ENCODE measurements around the gene ZNF407. TPM values are rescaled to one million over a fixed set of nuclear protein-coding genes. Genes with fewer than 3 reads are reported as not detected.

Gene ZNF407
- total RNA-seq, 5 donors from 2014 or later (not counting 1 experiment from before 2014, with no cell fraction given): 22.9 to 37.4 (median 24.4) TPM

DNA sequence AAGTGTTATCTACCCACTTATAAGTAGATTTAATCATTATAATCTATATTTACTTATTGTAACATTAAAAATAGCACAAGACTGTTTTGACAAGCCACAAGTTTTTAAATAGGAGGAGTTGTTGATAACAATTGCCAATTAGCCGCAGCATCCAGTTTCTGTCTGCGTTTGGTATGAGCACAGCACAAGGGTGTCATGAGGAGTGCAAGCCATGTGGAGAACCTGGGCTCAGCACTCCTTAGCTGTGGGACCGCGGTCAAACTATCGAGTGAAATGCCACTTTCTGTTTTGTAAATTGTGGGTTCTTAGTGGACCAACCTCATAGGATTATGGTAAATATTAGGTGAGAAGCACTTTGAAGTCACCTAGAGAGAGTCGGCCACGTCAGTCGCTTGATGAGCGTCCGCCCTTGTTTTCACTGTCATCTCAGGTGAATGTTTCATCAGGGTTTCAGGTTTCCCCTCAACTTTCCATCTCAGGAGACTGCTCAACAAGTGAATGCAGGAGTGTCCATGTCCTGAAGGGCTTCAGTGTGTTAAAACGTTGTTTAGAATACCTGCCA, 294.5 kb downstream of the ZNF407 start:
- H3K4me1 Mint-ChIP-seq: peaks cover 6 to 9% (median 7%) of the 10 kb centered on the region in 3 donors
- ATAC-seq (replicated peaks in 1 of 4): no peak
- 95% methylated on average over 10 of the region's 11 CpGs for WGBS (ENCODE audit: insufficient coverage)

DNA sequence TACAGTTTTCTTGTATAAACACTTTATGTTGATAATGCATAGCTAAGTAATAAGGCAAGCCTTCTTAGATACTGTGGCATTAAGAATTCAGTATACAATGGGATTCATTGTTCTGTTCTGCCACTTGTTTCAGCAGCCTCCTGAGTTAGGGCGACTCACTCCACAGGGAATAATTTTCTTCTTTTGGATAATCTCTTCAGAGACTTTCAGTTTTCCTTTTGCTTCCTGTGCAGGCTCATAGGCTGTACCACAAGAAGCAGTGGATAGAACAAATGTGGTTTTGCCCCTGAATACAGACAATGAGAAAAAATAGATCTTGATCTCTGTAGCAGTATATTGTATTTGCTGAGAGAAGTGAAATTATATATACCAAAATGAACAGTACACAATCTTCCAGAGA, 298.0 kb downstream of the ZNF407 start:
- POLR2A ChIA-PET: no interaction called here
- ATAC-seq (replicated peaks in 1 of 4): no peak
- no peak overlapping the region for H3K4me3 Mint-ChIP-seq
- no peak for DNase-seq
- no peaks in the 10 kb centered on the region for H3K9me3 Mint-ChIP-seq
- Histone ChIP-seq H3K27me3 (replicated peaks in 1 of 2; ENCODE audit: control insufficient read depth in 2 of 2, extremely low read depth in 1 of 2, insufficient read depth in 2 of 2, low read length in 1 of 2) (no peaks in the 10 kb centered on the region), H3K36me3 (ENCODE audit: control insufficient read depth in 2 of 2, extremely low read depth in 1 of 2, insufficient read depth in 1 of 2, low read length in 1 of 2) (peaks cover 0 to 7% of the 10 kb centered on the region in 2 donors), H3K4me3 (ENCODE audit: control insufficient read depth in 1 of 2, extremely low read depth in 1 of 2, low read length in 1 of 2) (no peak overlapping the region), H3K9me3 (no peaks in the 10 kb centered on the region), H3K4me1 (ENCODE audit: control insufficient read depth in 1 of 2, extremely low read depth in 1 of 2, insufficient read depth in 2 of 2, low read length in 2 of 2) (no peaks in the 10 kb centered on the region), H3K27ac (ENCODE audit: low read length) (no peak overlapping the region)
- H3K27ac Mint-ChIP-seq: no peak overlapping the region
- no CpG with 5 or more reads among the region's 1 CpG for WGBS (ENCODE audit: insufficient coverage)
- CTCF ChIA-PET: interaction anchor here (0.5 to 1.7 kb wide), 2 partner anchors 146 to 579 kb away, joined by 3 to 5 read pairs; no protein-coding TSS in a partner anchor
- H3K36me3 Mint-ChIP-seq: peaks cover 19% of the 10 kb centered on the region
- peaks cover 6 to 9% (median 7%) of the 10 kb centered on the region in 3 donors for H3K4me1 Mint-ChIP-seq
- no peaks in the 10 kb centered on the region for H3K27me3 Mint-ChIP-seq

More for the DNA sequence above, 294.5 kb downstream of the ZNF407 start:
- Histone ChIP-seq H3K36me3 (ENCODE audit: control insufficient read depth in 2 of 2, extremely low read depth in 1 of 2, insufficient read depth in 1 of 2, low read length in 1 of 2) (peaks cover 0 to 17% of the 10 kb centered on the region in 2 donors), H3K9me3 (no peaks in the 10 kb centered on the region), H3K4me1 (ENCODE audit: control insufficient read depth in 1 of 2, extremely low read depth in 1 of 2, insufficient read depth in 2 of 2, low read length in 2 of 2) (no peaks in the 10 kb centered on the region), H3K4me3 (ENCODE audit: control insufficient read depth in 1 of 2, extremely low read depth in 1 of 2, low read length in 1 of 2) (no peak overlapping the region), H3K27ac (ENCODE audit: low read length) (no peak overlapping the region), H3K27me3 (replicated peaks in 1 of 2; ENCODE audit: control insufficient read depth in 2 of 2, extremely low read depth in 1 of 2, insufficient read depth in 2 of 2, low read length in 1 of 2) (no peaks in the 10 kb centered on the region)
- CTCF ChIA-PET: no interaction called here
- DNase-seq: no peak
- Mint-ChIP-seq H3K36me3 (peaks cover 31% of the 10 kb centered on the region), H3K27me3 (no peaks in the 10 kb centered on the region), H3K27ac (no peak overlapping the region), H3K4me3 (no peak overlapping the region), H3K9me3 (no peaks in the 10 kb centered on the region)
- POLR2A ChIA-PET: no interaction called here

DNA sequence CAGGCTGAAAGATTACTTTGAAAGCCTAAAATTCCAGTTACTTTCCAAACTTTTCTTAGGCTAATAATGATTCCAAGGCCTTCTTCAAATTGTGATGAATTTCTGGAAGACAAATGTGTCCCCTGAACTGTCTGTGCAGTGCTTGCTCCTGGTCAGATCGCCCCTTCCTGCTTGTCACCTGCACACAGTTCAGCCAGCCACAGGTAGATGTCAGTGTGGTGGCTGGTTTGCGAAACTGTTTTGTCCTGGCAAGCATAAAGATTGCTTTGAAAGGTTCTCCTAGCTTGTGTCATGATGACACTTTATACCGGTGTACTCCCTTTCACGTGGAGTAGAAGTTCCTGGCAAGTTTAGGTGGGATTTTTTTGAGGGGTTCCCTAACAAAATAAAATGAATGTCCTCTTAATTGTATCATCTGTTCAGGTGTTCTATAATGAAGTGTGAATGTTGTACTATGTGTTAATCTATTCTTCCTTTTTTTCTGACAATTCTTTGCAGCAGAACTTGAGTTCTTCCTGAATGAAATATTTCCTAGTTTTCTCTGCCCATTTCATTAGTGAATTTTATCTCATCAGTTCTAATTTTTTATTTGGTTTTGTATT, 298.8 kb downstream of the ZNF407 start:
- Mint-ChIP-seq H3K4me3 (no peak overlapping the region), H3K27ac (peak overlapping the region in 1 of 2 donors; percentile 1), H3K36me3 (peaks cover 19% of the 10 kb centered on the region), H3K4me1 (peaks cover 6 to 14% (median 9%) of the 10 kb centered on the region in 3 donors), H3K27me3 (no peaks in the 10 kb centered on the region), H3K9me3 (no peaks in the 10 kb centered on the region)
- Histone ChIP-seq H3K4me3 (ENCODE audit: control insufficient read depth in 1 of 2, extremely low read depth in 1 of 2, low read length in 1 of 2) (no peak overlapping the region), H3K27me3 (replicated peaks in 1 of 2; ENCODE audit: control insufficient read depth in 2 of 2, extremely low read depth in 1 of 2, insufficient read depth in 2 of 2, low read length in 1 of 2) (no peaks in the 10 kb centered on the region), H3K27ac (ENCODE audit: low read length) (no peak overlapping the region), H3K4me1 (ENCODE audit: control insufficient read depth in 1 of 2, extremely low read depth in 1 of 2, insufficient read depth in 2 of 2, low read length in 2 of 2) (no peaks in the 10 kb centered on the region), H3K36me3 (ENCODE audit: control insufficient read depth in 2 of 2, extremely low read depth in 1 of 2, insufficient read depth in 1 of 2, low read length in 1 of 2) (no peaks in the 10 kb centered on the region), H3K9me3 (no peaks in the 10 kb centered on the region)
- 37% methylated on average over 3 of the region's 4 CpGs for WGBS (ENCODE audit: insufficient coverage)
- ATAC-seq (replicated peaks in 1 of 4) (peak; percentile 76 to 91 (median 80)), DNase-seq (peak in 34 of 35 experiments; percentile 7 to 66 (median 33))
- ChIA-PET CTCF (interaction anchor here (0.6 to 2.0 kb wide), 6 partner anchors 143 to 583 kb away, joined by 3 to 19 read pairs (median 3); no protein-coding TSS in a partner anchor), POLR2A (no interaction called here)

DNA sequence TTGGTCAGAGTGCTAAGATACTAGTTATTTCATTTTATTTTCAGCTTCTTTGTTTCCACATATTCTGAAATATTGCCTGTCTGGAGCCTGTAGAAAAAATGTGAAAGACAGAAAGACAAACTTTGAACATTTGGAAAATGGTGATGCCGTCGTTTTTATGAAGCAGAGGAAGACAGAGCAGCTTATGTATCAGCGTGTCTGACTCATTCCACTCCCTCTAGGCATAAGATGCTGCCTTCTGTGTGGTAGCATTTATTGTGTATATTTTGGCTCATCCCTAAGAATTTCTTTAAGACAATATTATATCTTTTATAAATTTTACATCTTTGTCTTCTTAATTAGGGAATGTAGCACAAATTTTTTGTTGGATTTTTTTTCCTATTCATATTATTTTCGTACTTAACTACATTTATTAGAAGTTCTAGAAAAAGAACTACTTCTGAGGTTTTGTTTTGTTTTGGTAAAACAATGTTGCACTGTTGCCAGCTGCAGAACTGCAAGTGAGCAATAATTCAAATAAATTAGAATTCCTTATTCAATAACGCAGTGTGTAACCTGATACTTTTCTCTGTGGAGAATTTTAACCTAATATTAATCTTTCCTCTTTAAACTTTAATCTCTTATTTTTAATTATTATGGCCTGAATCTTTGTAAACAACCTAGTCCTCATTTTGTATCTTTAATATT, 300.4 kb downstream of the ZNF407 start:
- Mint-ChIP-seq H3K4me1 (peaks cover 6 to 14% (median 9%) of the 10 kb centered on the region in 3 donors), H3K27ac (no peak overlapping the region), H3K27me3 (no peaks in the 10 kb centered on the region), H3K36me3 (peaks cover 24% of the 10 kb centered on the region), H3K4me3 (no peak overlapping the region), H3K9me3 (no peaks in the 10 kb centered on the region)
- no peak overlapping the region for H3K27ac ChIP-seq (ENCODE audit: low read length)
- no peaks in the 10 kb centered on the region for H3K27me3 ChIP-seq (replicated peaks in 1 of 2; ENCODE audit: control insufficient read depth in 2 of 2, extremely low read depth in 1 of 2, insufficient read depth in 2 of 2, low read length in 1 of 2)
- no CpG with 5 or more reads among the region's 5 CpGs for WGBS (ENCODE audit: insufficient coverage)
- no peak overlapping the region for H3K4me3 ChIP-seq (ENCODE audit: control insufficient read depth in 1 of 2, extremely low read depth in 1 of 2, low read length in 1 of 2)
- ChIA-PET CTCF (interaction anchor here in 1 of 2 donors (0.7 to 2.0 kb wide), 3 partner anchors 89 to 581 kb away, joined by 3 to 19 read pairs (median 3); no protein-coding TSS in a partner anchor), POLR2A (no interaction called here)
- no peaks in the 10 kb centered on the region for H3K36me3 ChIP-seq (ENCODE audit: control insufficient read depth in 2 of 2, extremely low read depth in 1 of 2, insufficient read depth in 1 of 2, low read length in 1 of 2)
- H3K9me3 ChIP-seq: no peaks in the 10 kb centered on the region
- H3K4me1 ChIP-seq (ENCODE audit: control insufficient read depth in 1 of 2, extremely low read depth in 1 of 2, insufficient read depth in 2 of 2, low read length in 2 of 2): no peaks in the 10 kb centered on the region
- ATAC-seq (replicated peaks in 1 of 4) (no peak), DNase-seq (no peak)

DNA sequence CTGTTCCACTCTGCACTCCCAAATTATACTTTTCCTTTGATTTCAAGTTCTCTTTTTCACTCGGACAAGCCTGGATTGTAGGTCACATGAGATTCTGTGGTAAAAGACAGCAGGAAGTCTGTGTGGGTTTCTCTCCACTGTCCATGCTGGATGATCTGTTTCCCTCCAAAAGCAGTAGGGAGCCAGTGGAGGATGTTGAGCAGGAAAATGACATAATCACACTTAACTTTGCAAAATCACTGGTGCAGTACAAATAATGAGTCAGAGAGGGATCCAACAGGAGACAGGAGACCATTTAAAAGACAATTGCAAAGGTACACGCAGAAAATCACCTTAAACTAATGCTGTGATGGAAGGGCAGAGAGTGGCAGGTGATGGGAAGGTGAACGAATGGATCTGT, 301.3 kb downstream of the ZNF407 start:
- ChIA-PET POLR2A (no interaction called here), CTCF (no interaction called here)
- no peaks in the 10 kb centered on the region for H3K9me3 Mint-ChIP-seq
- peaks cover 29% of the 10 kb centered on the region for H3K36me3 Mint-ChIP-seq
- no peak for ATAC-seq (replicated peaks in 1 of 4)
- H3K4me3 ChIP-seq (ENCODE audit: control insufficient read depth in 1 of 2, extremely low read depth in 1 of 2, low read length in 1 of 2): no peak overlapping the region
- DNase-seq: no peak
- peaks cover 6 to 14% (median 9%) of the 10 kb centered on the region in 3 donors for H3K4me1 Mint-ChIP-seq
- H3K27me3 Mint-ChIP-seq: no peaks in the 10 kb centered on the region
- H3K36me3 ChIP-seq (ENCODE audit: control insufficient read depth in 2 of 2, extremely low read depth in 1 of 2, insufficient read depth in 1 of 2, low read length in 1 of 2): no peaks in the 10 kb centered on the region
- H3K27me3 ChIP-seq (replicated peaks in 1 of 2; ENCODE audit: control insufficient read depth in 2 of 2, extremely low read depth in 1 of 2, insufficient read depth in 2 of 2, low read length in 1 of 2): no peaks in the 10 kb centered on the region
- no peaks in the 10 kb centered on the region for H3K9me3 ChIP-seq
- H3K4me3 Mint-ChIP-seq: no peak overlapping the region
- no peak overlapping the region for H3K27ac Mint-ChIP-seq
- 50% methylated on average over 2 of the region's 3 CpGs for WGBS (ENCODE audit: insufficient coverage)
- no peaks in the 10 kb centered on the region for H3K4me1 ChIP-seq (ENCODE audit: control insufficient read depth in 1 of 2, extremely low read depth in 1 of 2, insufficient read depth in 2 of 2, low read length in 2 of 2)
- H3K27ac ChIP-seq (ENCODE audit: low read length): no peak overlapping the region

GRCh38 chr18:74899554-74899953, 301.9 kb downstream of the ZNF407 start:
- Histone ChIP-seq H3K27ac (ENCODE audit: low read length) (no peak overlapping the region), H3K36me3 (ENCODE audit: control insufficient read depth in 2 of 2, extremely low read depth in 1 of 2, insufficient read depth in 1 of 2, low read length in 1 of 2) (no peaks in the 10 kb centered on the region), H3K9me3 (no peaks in the 10 kb centered on the region), H3K27me3 (replicated peaks in 1 of 2; ENCODE audit: control insufficient read depth in 2 of 2, extremely low read depth in 1 of 2, insufficient read depth in 2 of 2, low read length in 1 of 2) (no peaks in the 10 kb centered on the region), H3K4me3 (ENCODE audit: control insufficient read depth in 1 of 2, extremely low read depth in 1 of 2, low read length in 1 of 2) (no peak overlapping the region), H3K4me1 (ENCODE audit: control insufficient read depth in 1 of 2, extremely low read depth in 1 of 2, insufficient read depth in 2 of 2, low read length in 2 of 2) (no peaks in the 10 kb centered on the region)
- DNase-seq: no peak
- Mint-ChIP-seq H3K27ac (no peak overlapping the region), H3K9me3 (no peaks in the 10 kb centered on the region), H3K36me3 (peaks cover 34% of the 10 kb centered on the region), H3K27me3 (no peaks in the 10 kb centered on the region), H3K4me3 (no peak overlapping the region), H3K4me1 (peaks cover 6 to 14% (median 9%) of the 10 kb centered on the region in 3 donors)
- POLR2A ChIA-PET: no interaction called here
- no peak for ATAC-seq (replicated peaks in 1 of 4)
- CTCF ChIA-PET: interaction anchor here in 1 of 2 donors (0.5 kb wide), 1 partner anchor 557 kb away, joined by 3 read pairs; no protein-coding TSS in a partner anchor
- 89% methylated on average over 5 of the region's 5 CpGs for WGBS (ENCODE audit: insufficient coverage)
